ENCODE results near the gene DNTT.

GRCh38 chr10:96333101-96333500 lies 28.9 kb downstream of the DNTT start:
- no peak for TF ChIP-seq CTCF (IDR thresholded peaks at IDR 0.05; ENCODE audit: low read depth, low read length)
- TF ChIP-seq EZH2phosphoT487 (IDR thresholded peaks at IDR 0.05; ENCODE audit: low read depth) = no peak
